Peyer's patch (tissue), 4 donors: ENCODE data around the gene MAN1A2. TPM values are rescaled to one million over a fixed set of nuclear protein-coding genes. Genes with fewer than 3 reads are reported as not detected.
"Not testable (repeated sequence)": the region's sequence is repeated elsewhere in the genome, so short reads cannot be mapped to it uniquely, and the experiment has no call there.

Experiments used
- DNase-seq, 3 donors: peaks; one replicate each; pipeline ENCODE4 v3.0.0-alpha.2; 2017 to 2019
- H3K27ac ChIP-seq, 4 donors: fragments of 200-600 bp; sonication (generic); one replicate each; pipeline ENCODE4 v1.5.1; 2016 to 2019
- H3K27me3 ChIP-seq, 2 donors: fragments of 200-600 bp; sonication (generic); one replicate each; pipeline ENCODE4 v1.5.1; 2019
- H3K36me3 ChIP-seq, 3 donors: fragments of 200-600 bp; sonication (generic); one replicate each; pipeline ENCODE4 v1.5.1; 2016 to 2019
- H3K4me1 ChIP-seq, 4 donors: fragments of 200-600 bp; sonication (generic); one replicate each; pipeline ENCODE4 v1.5.1; 2016 to 2019
- H3K4me3 ChIP-seq, 4 donors: fragments of 200-600 bp; sonication (generic); 1 replicate in 3 of 4; 2 replicates in 1 of 4; pipeline ENCODE4 v1.5.1; 2016 to 2019; ENCODE audit warnings: mild to moderate bottlenecking in 1 of 4
- H3K9me3 ChIP-seq, 4 donors: fragments of 200-600 bp; sonication (generic); one replicate each; pipeline ENCODE4 v1.5.1; 2016 to 2019; ENCODE audit warnings: mild to moderate bottlenecking in 1 of 4
- CTCF ChIP-seq, 6 experiments: fragments of 450-650 bp in 4 of 6; fragments of 200-600 bp in 2 of 6; sonication (generic) in 1 of 6; IDR thresholded peaks; one replicate each; pipeline ENCODE4 v1.5.1; 2017 to 2019; ENCODE audit warnings: antibody characterized with exemption in 6 of 6, mild to moderate bottlenecking in 3 of 6, moderate library complexity in 1 of 6
- POLR2A ChIP-seq, 2 donors: fragments of 450-650 bp; IDR thresholded peaks; one replicate each; pipeline ENCODE4 v1.5.1; 2017; ENCODE audit warnings: antibody characterized with exemption in 2 of 2, mild to moderate bottlenecking in 2 of 2, moderate library complexity in 2 of 2
- total RNA-seq, 4 donors: library from RNA; depleted of rRNA; stranded (reverse); fragments of >200 nt; gene quantifications; one replicate each; pipeline ENCODE4 v1.1.0, GENCODE V29; 2016

MAN1A2 gene
- total RNA-seq, 4 donors from 2014 or later, result 43.2 to 53.8 (median 49.4) TPM

GRCh38 chr1:117556341-117556740, 189.1 kb downstream of the MAN1A2 start:
- TF ChIP-seq POLR2A (IDR thresholded peaks at IDR 0.05) (no peak), CTCF (IDR thresholded peaks at IDR 0.05) (no peak)
- no peak overlapping the region for H3K27ac ChIP-seq
- DNase-seq, result no peak
- no peaks in the 10 kb centered on the region for H3K9me3 ChIP-seq
- no peaks in the 10 kb centered on the region for H3K4me1 ChIP-seq
- no peaks in the 10 kb centered on the region for H3K27me3 ChIP-seq
- no peak overlapping the region for H3K4me3 ChIP-seq
- H3K36me3 ChIP-seq, result no peaks in the 10 kb centered on the region

- no peak overlapping the region for H3K4me3 ChIP-seq
Observed at GRCh38 chr1:117556976-117557375, 189.7 kb downstream of the MAN1A2 start.

GRCh38 chr1:117558451-117558850, 191.2 kb downstream of the MAN1A2 start:
- not testable (repeated sequence) for H3K27me3 ChIP-seq, H3K27ac ChIP-seq, H3K4me1 ChIP-seq, H3K4me3 ChIP-seq, H3K9me3 ChIP-seq, DNase-seq, H3K36me3 ChIP-seq

More at GRCh38 chr1:117556976-117557375, 189.7 kb downstream of the MAN1A2 start:
- no peaks in the 10 kb centered on the region for H3K36me3 ChIP-seq
- DNase-seq, result no peak
- H3K9me3 ChIP-seq, result no peaks in the 10 kb centered on the region
- H3K27me3 ChIP-seq, result no peaks in the 10 kb centered on the region
- no peak overlapping the region for H3K27ac ChIP-seq
- no peak for TF ChIP-seq POLR2A (IDR thresholded peaks at IDR 0.05)
- H3K4me1 ChIP-seq, result no peaks in the 10 kb centered on the region

- Histone ChIP-seq H3K4me3 (no peak overlapping the region), H3K27me3 (no peaks in the 10 kb centered on the region), H3K9me3 (no peaks in the 10 kb centered on the region), H3K4me1 (no peaks in the 10 kb centered on the region), H3K27ac (no peak overlapping the region), H3K36me3 (no peaks in the 10 kb centered on the region)
- TF ChIP-seq CTCF (IDR thresholded peaks at IDR 0.05) (no peak), POLR2A (IDR thresholded peaks at IDR 0.05) (no peak)
- no peak for DNase-seq
Observed at GRCh38 chr1:117559139-117559538, 191.9 kb downstream of the MAN1A2 start.

GRCh38 chr1:117559985-117560384, 192.7 kb downstream of the MAN1A2 start:
- TF ChIP-seq POLR2A (IDR thresholded peaks at IDR 0.05) (no peak), CTCF (IDR thresholded peaks at IDR 0.05) (no peak)
- Histone ChIP-seq H3K9me3 (no peaks in the 10 kb centered on the region), H3K36me3 (no peaks in the 10 kb centered on the region), H3K27ac (no peak overlapping the region), H3K4me3 (no peak overlapping the region), H3K27me3 (no peaks in the 10 kb centered on the region), H3K4me1 (no peaks in the 10 kb centered on the region)
- DNase-seq, result no peak

GRCh38 chr1:117561071-117561470, 193.8 kb downstream of the MAN1A2 start:
- DNase-seq, result no peak
- Histone ChIP-seq H3K27ac (no peak overlapping the region), H3K9me3 (no peaks in the 10 kb centered on the region), H3K36me3 (no peaks in the 10 kb centered on the region), H3K4me3 (no peak overlapping the region), H3K27me3 (no peaks in the 10 kb centered on the region), H3K4me1 (no peaks in the 10 kb centered on the region)
- TF ChIP-seq CTCF (IDR thresholded peaks at IDR 0.05) (no peak), POLR2A (IDR thresholded peaks at IDR 0.05) (no peak)

GRCh38 chr1:117561551-117561950, 194.3 kb downstream of the MAN1A2 start:
- Histone ChIP-seq H3K4me3 (no peak overlapping the region), H3K27me3 (no peaks in the 10 kb centered on the region), H3K36me3 (no peaks in the 10 kb centered on the region), H3K9me3 (no peaks in the 10 kb centered on the region), H3K27ac (no peak overlapping the region), H3K4me1 (no peaks in the 10 kb centered on the region)
- no peak for TF ChIP-seq POLR2A (IDR thresholded peaks at IDR 0.05)
- no peak for TF ChIP-seq CTCF (IDR thresholded peaks at IDR 0.05)
- DNase-seq, result no peak
